Measurements from ENCODE around the gene CD59.

DNA sequence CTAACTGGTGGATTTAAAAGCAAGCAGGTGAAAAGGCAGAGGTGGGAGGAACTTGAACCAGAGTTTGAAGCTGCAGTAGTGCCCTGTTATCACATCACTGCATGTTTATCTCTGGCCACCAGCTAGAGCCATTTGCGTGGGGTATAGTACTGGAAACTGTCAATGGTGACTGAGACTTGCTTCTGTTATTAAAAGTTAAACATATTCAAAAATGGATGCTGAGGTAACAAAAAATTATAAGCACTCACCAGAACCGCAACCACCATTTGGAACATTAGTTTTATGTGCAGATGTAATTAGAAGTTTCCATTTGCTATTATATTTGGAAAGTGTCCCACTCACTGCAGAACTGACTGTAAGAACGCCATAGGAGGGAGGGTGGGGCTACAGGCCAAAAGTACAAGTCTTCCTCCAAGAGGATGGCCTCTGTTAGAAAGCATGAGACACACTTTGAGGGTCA is 1.2 kb upstream of the CD59 start:
- no peak for TF ChIP-seq TAF1 (IDR thresholded peaks at IDR 0.05; ENCODE audit: borderline replicate concordance, insufficient read depth, low read length)
- TF ChIP-seq, protein P1, sequence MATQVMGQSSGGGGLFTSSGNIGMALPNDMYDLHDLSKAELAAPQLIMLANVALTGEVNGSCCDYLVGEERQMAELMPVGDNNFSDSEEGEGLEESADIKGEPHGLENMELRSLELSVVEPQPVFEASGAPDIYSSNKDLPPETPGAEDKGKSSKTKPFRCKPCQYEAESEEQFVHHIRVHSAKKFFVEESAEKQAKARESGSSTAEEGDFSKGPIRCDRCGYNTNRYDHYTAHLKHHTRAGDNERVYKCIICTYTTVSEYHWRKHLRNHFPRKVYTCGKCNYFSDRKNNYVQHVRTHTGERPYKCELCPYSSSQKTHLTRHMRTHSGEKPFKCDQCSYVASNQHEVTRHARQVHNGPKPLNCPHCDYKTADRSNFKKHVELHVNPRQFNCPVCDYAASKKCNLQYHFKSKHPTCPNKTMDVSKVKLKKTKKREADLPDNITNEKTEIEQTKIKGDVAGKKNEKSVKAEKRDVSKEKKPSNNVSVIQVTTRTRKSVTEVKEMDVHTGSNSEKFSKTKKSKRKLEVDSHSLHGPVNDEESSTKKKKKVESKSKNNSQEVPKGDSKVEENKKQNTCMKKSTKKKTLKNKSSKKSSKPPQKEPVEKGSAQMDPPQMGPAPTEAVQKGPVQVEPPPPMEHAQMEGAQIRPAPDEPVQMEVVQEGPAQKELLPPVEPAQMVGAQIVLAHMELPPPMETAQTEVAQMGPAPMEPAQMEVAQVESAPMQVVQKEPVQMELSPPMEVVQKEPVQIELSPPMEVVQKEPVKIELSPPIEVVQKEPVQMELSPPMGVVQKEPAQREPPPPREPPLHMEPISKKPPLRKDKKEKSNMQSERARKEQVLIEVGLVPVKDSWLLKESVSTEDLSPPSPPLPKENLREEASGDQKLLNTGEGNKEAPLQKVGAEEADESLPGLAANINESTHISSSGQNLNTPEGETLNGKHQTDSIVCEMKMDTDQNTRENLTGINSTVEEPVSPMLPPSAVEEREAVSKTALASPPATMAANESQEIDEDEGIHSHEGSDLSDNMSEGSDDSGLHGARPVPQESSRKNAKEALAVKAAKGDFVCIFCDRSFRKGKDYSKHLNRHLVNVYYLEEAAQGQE (IDR thresholded peaks at IDR 0.05; ENCODE audit: insufficient read depth in 1 of 2, low read depth in 2 of 2, low read length in 2 of 2): no peak
- no peak for TF ChIP-seq POLR2AphosphoS5 (IDR thresholded peaks at IDR 0.05; ENCODE audit: low read depth, low read length)
- no peak for TF ChIP-seq SIN3A (IDR thresholded peaks at IDR 0.05; ENCODE audit: borderline replicate concordance, insufficient read depth, low read length)
